NOMO-1 (cell line): Measurements from ENCODE around the gene EGFL7.

Source experiments
- DNase-seq, 2 experiments: peaks; one replicate each; lab custom pipeline; 2025; ENCODE audit not compliant: unreplicated experiment in 2 of 2; lab: John Stamatoyannopoulos, UW

EGFL7 gene

GRCh38 chr9:136662656-136663581, at the start of gene EGFL7:
TSS of gene EGFL7 (plus strand) at chr9:136662916. CDS start at chr9:136668283, 5,367 bp downstream.
- DNase-seq, result no peak

- no peak for DNase-seq
Observed at GRCh38 chr9:136613824-136614371, 48.8 kb upstream of the EGFL7 start.

- no peak for DNase-seq
Observed at GRCh38 chr9:136614372-136614922, 48.3 kb upstream of the EGFL7 start.

- DNase-seq, result no peak
Observed at GRCh38 chr9:136614967-136615623, 47.6 kb upstream of the EGFL7 start.

- peak; percentile 35 to 47 for DNase-seq
Observed at GRCh38 chr9:136615631-136616306, 46.9 kb upstream of the EGFL7 start.

- DNase-seq, result no peak
Observed at GRCh38 chr9:136616307-136616635, 46.4 kb upstream of the EGFL7 start.

- DNase-seq, result no peak
Observed at GRCh38 chr9:136616948-136617695, 45.6 kb upstream of the EGFL7 start.

- no peak for DNase-seq
Observed at GRCh38 chr9:136617746-136618579, 44.8 kb upstream of the EGFL7 start.

GRCh38 chr9:136618580-136619547, 43.9 kb upstream of the EGFL7 start:
- peak; percentile 91 to 93 for DNase-seq

GRCh38 chr9:136619742-136620440, 42.8 kb upstream of the EGFL7 start:
- peak; percentile 91 to 94 for DNase-seq

GRCh38 chr9:136620441-136621018, 42.2 kb upstream of the EGFL7 start:
- DNase-seq, result peak in 1 of 2 experiments; percentile 73

GRCh38 chr9:136621019-136621733, 41.5 kb upstream of the EGFL7 start:
- peak; percentile 81 for DNase-seq

GRCh38 chr9:136621734-136622093, 41.0 kb upstream of the EGFL7 start:
- DNase-seq, result no peak

GRCh38 chr9:136622538-136622948, 40.2 kb upstream of the EGFL7 start:
- no peak for DNase-seq

- DNase-seq, result no peak
Observed at GRCh38 chr9:136623016-136623841, 39.5 kb upstream of the EGFL7 start.

- peak; percentile 57 to 79 for DNase-seq
Observed at GRCh38 chr9:136623842-136624183, 38.9 kb upstream of the EGFL7 start.
